SK-N-SH (cell line): ENCODE measurements around the gene ELAVL4. TPM values are rescaled to one million over a fixed set of nuclear protein-coding genes. Genes with fewer than 3 reads are reported as not detected.
A peak's percentile ranks its signal among the peaks of the same experiment; 100 is the strongest.

Source experiments
- CTCF ChIA-PET: fragments of 300-600, 350-600 bp; formaldehyde crosslinking; extraction: SDS; loops from one replicate; lab custom pipeline; 2021; lab: Yijun Ruan, JAX
- POLR2A ChIA-PET: fragments of 350-600 bp; sonication (Branson Sonifier 250); formaldehyde crosslinking; extraction: SDS; loops from one replicate; lab custom pipeline; 2020; ENCODE audit warnings: antibody characterized with exemption, inconsistent platforms; lab: Yijun Ruan, JAX
- DNase-seq: peaks from one replicate; pipeline ENCODE4 v3.0.0; 2012
- H2AFZ ChIP-seq: fragments of 200-600 bp; sonication (generic); 2 replicates; pipeline ENCODE4 v1.8.1; 2016; ENCODE audit warnings: antibody characterized with exemption, mild to moderate bottlenecking, low read depth
- H3F3A ChIP-seq: fragments of 200-600 bp; sonication (generic); replicated peaks from 2 replicates; pipeline ENCODE3; 2016; ENCODE audit warnings: antibody characterized with exemption, mild to moderate bottlenecking; ENCODE audit not compliant: insufficient read depth
- H3K27ac ChIP-seq, 2 experiments: fragments of 200-500 bp in 1 of 2; fragments of 200-600 bp in 1 of 2; sonication (Bioruptor generic) in 1 of 2; sonication (generic), shearing (Covaris generic) in 1 of 2; 2 replicates each; pipeline versions ENCODE4 v1.5.1 to v1.6.1; 2014 to 2016; ENCODE audit warnings: low read depth in 2 of 2, inconsistent platforms in 1 of 2, low read length in 1 of 2, mild to moderate bottlenecking in 1 of 2, mixed read lengths in 1 of 2
- H3K27me3 ChIP-seq: fragments of 200-600 bp; sonication (generic), shearing (Covaris generic); 2 replicates; pipeline ENCODE4 v1.6.1; 2016; ENCODE audit warnings: mixed run types; ENCODE audit not compliant: insufficient read depth
- H3K36me3 ChIP-seq, 2 experiments: fragments of 200-500 bp in 1 of 2; fragments of 200-600 bp in 1 of 2; sonication (Bioruptor generic) in 1 of 2; sonication (generic) in 1 of 2; replicated peaks in 1 of 2; 2 replicates each; pipeline versions ENCODE3 to v1.5.1; 2014 to 2016; ENCODE audit warnings: low read length in 1 of 2, mild to moderate bottlenecking in 1 of 2; ENCODE audit not compliant: insufficient read depth in 2 of 2, control insufficient read depth in 1 of 2
- H3K4me1 ChIP-seq, 2 experiments: fragments of 200-500 bp in 1 of 2; fragments of 200-600 bp in 1 of 2; sonication (Bioruptor generic) in 1 of 2; sonication (generic), shearing (Covaris generic) in 1 of 2; 2 replicates each; pipeline versions ENCODE4 v1.5.1 to v1.6.1; 2014 to 2016; ENCODE audit warnings: low read depth in 1 of 2, low read length in 1 of 2, mixed run types in 1 of 2; ENCODE audit not compliant: insufficient read depth in 2 of 2, control insufficient read depth in 1 of 2
- H3K4me2 ChIP-seq: fragments of 200-600 bp; sonication (generic), shearing (Covaris generic); 2 replicates; pipeline ENCODE4 v1.6.1; 2017; ENCODE audit warnings: mixed run types
- H3K4me3 ChIP-seq, 2 experiments: fragments of 200-500 bp in 1 of 2; fragments of 200-600 bp in 1 of 2; sonication (Bioruptor generic) in 1 of 2; sonication (generic), shearing (Covaris generic) in 1 of 2; 2 replicates each; pipeline versions ENCODE4 v1.5.1 to v1.8.1; 2014 to 2016; ENCODE audit warnings: low read depth in 2 of 2, inconsistent platforms in 1 of 2, low read length in 1 of 2, mild to moderate bottlenecking in 1 of 2, mixed read lengths in 1 of 2, moderate library complexity in 1 of 2
- H3K79me2 ChIP-seq: fragments of 200-600 bp; sonication (generic); 2 replicates; pipeline ENCODE4 v1.8.1; 2017; ENCODE audit warnings: mild to moderate bottlenecking; ENCODE audit not compliant: insufficient read depth
- H3K9ac ChIP-seq: fragments of 200-600 bp; sonication (generic); 2 replicates; pipeline ENCODE4 v1.6.1; 2017; ENCODE audit warnings: mixed run types
- H3K9me2 ChIP-seq: fragments of 200-600 bp; sonication (generic); 2 replicates; pipeline ENCODE4 v1.6.1; 2017; ENCODE audit warnings: mixed run types
- H3K9me3 ChIP-seq: fragments of 200-600 bp; sonication (generic); 2 replicates; pipeline ENCODE4 v1.6.1; 2017; ENCODE audit warnings: mixed run types, mild to moderate bottlenecking, moderate library complexity
- H4K20me1 ChIP-seq: fragments of 200-600 bp; sonication (generic); 2 replicates; pipeline ENCODE4 v1.6.1; 2017; ENCODE audit warnings: mild to moderate bottlenecking, mixed run types; ENCODE audit not compliant: insufficient read depth
- ELF1 ChIP-seq: IDR thresholded peaks from 2 replicates; pipeline ENCODE4 v1.4.0; 2012
- EZH2phosphoT487 ChIP-seq: fragments of 200-600 bp; sonication (generic); IDR thresholded peaks from 2 replicates; pipeline ENCODE4 v1.6.1; 2017; ENCODE audit warnings: low read depth, mixed run types, mild to moderate bottlenecking, antibody characterized with exemption, moderate library complexity, borderline replicate concordance
- FOSL2 ChIP-seq: IDR thresholded peaks from 2 replicates; pipeline ENCODE4 v1.4.0; 2012; ENCODE audit warnings: low read depth, mild to moderate bottlenecking, moderate library complexity, borderline replicate concordance
- FOXM1 ChIP-seq: IDR thresholded peaks from 2 replicates; pipeline ENCODE4 v1.4.0; 2012; ENCODE audit warnings: low read depth, mild to moderate bottlenecking
- GATA2 ChIP-seq: sonication (generic); formaldehyde crosslinking; IDR thresholded peaks from 2 replicates; pipeline ENCODE4 v1.5.0; 2020; ENCODE audit warnings: mild to moderate bottlenecking, missing genetic modification reagents
- MXI1 ChIP-seq: IDR thresholded peaks from 2 replicates; pipeline ENCODE4 v1.6.1; 2012; ENCODE audit warnings: mild to moderate bottlenecking, low read depth, low read length, improper control_type of control experiment
- NFIC ChIP-seq: IDR thresholded peaks from 2 replicates; pipeline ENCODE4 v1.4.0; 2012; ENCODE audit warnings: borderline replicate concordance
- POLR2AphosphoS5 ChIP-seq: IDR thresholded peaks from 2 replicates; pipeline ENCODE4 v1.6.1; 2012; ENCODE audit warnings: low read depth, low read length
- RXRA ChIP-seq: IDR thresholded peaks from 2 replicates; pipeline ENCODE4 v1.4.0; 2012; ENCODE audit warnings: low read depth, mild to moderate bottlenecking, borderline replicate concordance
- TAF1 ChIP-seq: IDR thresholded peaks from 2 replicates; pipeline ENCODE4 v1.6.1; 2012; ENCODE audit warnings: low read depth, mild to moderate bottlenecking, low read length, moderate library complexity, borderline replicate concordance
- TEAD4 ChIP-seq: IDR thresholded peaks from 2 replicates; pipeline ENCODE4 v1.4.0; 2012; ENCODE audit warnings: mild to moderate bottlenecking, borderline replicate concordance; ENCODE audit not compliant: insufficient read depth
- WGBS: methylation state at CpG from one replicate; pipeline ENCODE4 v1.1.6; 2017; ENCODE audit warnings: low lambda C conversion rate; 5-methylcytosine and 5-hydroxymethylcytosine counted together
- polyA plus RNA-seq, 3 experiments: library from polyadenylated mRNA; depleted of rRNA; stranded (reverse); fragments of >200 nt; gene quantifications; 2 replicates each; pipeline ENCODE4 v1.2.3, GENCODE V29; 2012
- TF ChIP-seq, protein P1 (sequence below): IDR thresholded peaks from 2 replicates; pipeline ENCODE4 v1.4.0; 2012; ENCODE audit warnings: low read depth
- TF ChIP-seq, protein P2 (sequence below): fragments of 150-350 bp; IDR thresholded peaks from 2 replicates; pipeline ENCODE4 v1.6.1; 2017; ENCODE audit warnings: antibody characterized with exemption, low read length, low read depth, borderline replicate concordance
- TF ChIP-seq, protein P3 (sequence below): IDR thresholded peaks from 2 replicates; pipeline ENCODE4; 2012
- TF ChIP-seq, protein P4 (sequence below): IDR thresholded peaks from 2 replicates; pipeline ENCODE4 v1.6.1; 2012; ENCODE audit warnings: mild to moderate bottlenecking, low read depth, low read length, moderate library complexity

The ELAVL4 gene
- polyA plus RNA-seq, 1 of the 3 experiments (the other 2 are of a cell fraction), result 2.7 TPM

DNA sequence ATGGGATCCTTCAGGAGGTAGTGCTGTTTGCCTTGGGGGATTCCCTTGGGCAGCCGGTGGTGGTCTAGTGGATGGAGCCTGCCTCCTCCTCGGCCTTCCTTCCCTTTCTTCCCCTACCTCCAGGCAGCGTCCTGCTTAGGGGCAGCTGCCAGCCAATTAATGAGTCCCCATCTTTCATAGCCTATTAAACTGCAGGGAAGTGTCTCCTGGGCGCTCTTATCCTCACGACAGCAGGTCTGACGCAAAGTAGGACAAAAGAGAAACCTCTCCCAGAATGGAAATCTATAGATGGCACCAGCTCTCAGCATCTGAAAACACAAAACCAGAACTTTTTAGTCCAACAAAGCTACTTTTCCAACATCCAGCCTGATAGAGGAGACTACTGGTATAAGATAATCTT lies 69.3 kb downstream of the ELAVL4 start:
- CTCF ChIA-PET, result interaction anchor here (1.0 to 1.4 kb wide), 4 partner anchors 10 to 94 kb away, joined by 3 read pairs; no protein-coding TSS in a partner anchor
- Histone ChIP-seq H3K4me3 (no peak overlapping the region), H2AFZ (no peak overlapping the region), H3K27me3 (no peaks in the 10 kb centered on the region), H3K9ac (no peak overlapping the region), H3K9me2 (no peaks in the 10 kb centered on the region), H3K4me2 (no peak overlapping the region), H3F3A (no peaks in the 10 kb centered on the region), H3K27ac (peak overlapping the region in 1 of 2 experiments; percentile 64; a peak in 2 of 4 replicates), H3K36me3 (peaks cover 0 to 18% of the 10 kb centered on the region in 2 experiments), H3K9me3 (no peaks in the 10 kb centered on the region), H4K20me1 (no peaks in the 10 kb centered on the region), H3K79me2 (no peaks in the 10 kb centered on the region), H3K4me1 (peaks cover 0 to 42% of the 10 kb centered on the region in 2 experiments; a peak in 2 of 4 replicates)
- 68% methylated on average over 6 of the region's 6 CpGs for WGBS
- TF ChIP-seq EZH2phosphoT487 (no peak), GATA2 (CRISPR knock-in tag) (no peak), RXRA (no peak), POLR2AphosphoS5 (no peak), ELF1 (no peak), NFIC (no peak), TEAD4 (no peak), TAF1 (no peak), FOSL2 (no peak), MXI1 (no peak), FOXM1 (no peak)
- TF ChIP-seq, protein P1, sequence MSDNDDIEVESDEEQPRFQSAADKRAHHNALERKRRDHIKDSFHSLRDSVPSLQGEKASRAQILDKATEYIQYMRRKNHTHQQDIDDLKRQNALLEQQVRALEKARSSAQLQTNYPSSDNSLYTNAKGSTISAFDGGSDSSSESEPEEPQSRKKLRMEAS, result no peak
- TF ChIP-seq, protein P2, sequence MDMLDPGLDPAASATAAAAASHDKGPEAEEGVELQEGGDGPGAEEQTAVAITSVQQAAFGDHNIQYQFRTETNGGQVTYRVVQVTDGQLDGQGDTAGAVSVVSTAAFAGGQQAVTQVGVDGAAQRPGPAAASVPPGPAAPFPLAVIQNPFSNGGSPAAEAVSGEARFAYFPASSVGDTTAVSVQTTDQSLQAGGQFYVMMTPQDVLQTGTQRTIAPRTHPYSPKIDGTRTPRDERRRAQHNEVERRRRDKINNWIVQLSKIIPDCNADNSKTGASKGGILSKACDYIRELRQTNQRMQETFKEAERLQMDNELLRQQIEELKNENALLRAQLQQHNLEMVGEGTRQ, result no peak
- TF ChIP-seq, protein P3, sequence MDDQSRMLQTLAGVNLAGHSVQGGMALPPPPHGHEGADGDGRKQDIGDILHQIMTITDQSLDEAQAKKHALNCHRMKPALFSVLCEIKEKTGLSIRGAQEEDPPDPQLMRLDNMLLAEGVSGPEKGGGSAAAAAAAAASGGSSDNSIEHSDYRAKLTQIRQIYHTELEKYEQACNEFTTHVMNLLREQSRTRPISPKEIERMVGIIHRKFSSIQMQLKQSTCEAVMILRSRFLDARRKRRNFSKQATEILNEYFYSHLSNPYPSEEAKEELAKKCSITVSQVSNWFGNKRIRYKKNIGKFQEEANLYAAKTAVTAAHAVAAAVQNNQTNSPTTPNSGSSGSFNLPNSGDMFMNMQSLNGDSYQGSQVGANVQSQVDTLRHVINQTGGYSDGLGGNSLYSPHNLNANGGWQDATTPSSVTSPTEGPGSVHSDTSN, result no peak
- TF ChIP-seq, protein P4, sequence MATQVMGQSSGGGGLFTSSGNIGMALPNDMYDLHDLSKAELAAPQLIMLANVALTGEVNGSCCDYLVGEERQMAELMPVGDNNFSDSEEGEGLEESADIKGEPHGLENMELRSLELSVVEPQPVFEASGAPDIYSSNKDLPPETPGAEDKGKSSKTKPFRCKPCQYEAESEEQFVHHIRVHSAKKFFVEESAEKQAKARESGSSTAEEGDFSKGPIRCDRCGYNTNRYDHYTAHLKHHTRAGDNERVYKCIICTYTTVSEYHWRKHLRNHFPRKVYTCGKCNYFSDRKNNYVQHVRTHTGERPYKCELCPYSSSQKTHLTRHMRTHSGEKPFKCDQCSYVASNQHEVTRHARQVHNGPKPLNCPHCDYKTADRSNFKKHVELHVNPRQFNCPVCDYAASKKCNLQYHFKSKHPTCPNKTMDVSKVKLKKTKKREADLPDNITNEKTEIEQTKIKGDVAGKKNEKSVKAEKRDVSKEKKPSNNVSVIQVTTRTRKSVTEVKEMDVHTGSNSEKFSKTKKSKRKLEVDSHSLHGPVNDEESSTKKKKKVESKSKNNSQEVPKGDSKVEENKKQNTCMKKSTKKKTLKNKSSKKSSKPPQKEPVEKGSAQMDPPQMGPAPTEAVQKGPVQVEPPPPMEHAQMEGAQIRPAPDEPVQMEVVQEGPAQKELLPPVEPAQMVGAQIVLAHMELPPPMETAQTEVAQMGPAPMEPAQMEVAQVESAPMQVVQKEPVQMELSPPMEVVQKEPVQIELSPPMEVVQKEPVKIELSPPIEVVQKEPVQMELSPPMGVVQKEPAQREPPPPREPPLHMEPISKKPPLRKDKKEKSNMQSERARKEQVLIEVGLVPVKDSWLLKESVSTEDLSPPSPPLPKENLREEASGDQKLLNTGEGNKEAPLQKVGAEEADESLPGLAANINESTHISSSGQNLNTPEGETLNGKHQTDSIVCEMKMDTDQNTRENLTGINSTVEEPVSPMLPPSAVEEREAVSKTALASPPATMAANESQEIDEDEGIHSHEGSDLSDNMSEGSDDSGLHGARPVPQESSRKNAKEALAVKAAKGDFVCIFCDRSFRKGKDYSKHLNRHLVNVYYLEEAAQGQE, result no peak
- POLR2A ChIA-PET, result interaction anchor here (0.6 kb wide), 1 partner anchor 74 kb away, joined by 3 read pairs; no protein-coding TSS in a partner anchor
- DNase-seq, result no peak
